ENCODE data around the gene DCP1A.
A peak's percentile ranks its signal among the peaks of the same experiment; 100 is the strongest.
"Not testable (repeated sequence)": the region's sequence is repeated elsewhere in the genome, so short reads cannot be mapped to it uniquely, and the experiment has no call there.

Gene DCP1A

DNA sequence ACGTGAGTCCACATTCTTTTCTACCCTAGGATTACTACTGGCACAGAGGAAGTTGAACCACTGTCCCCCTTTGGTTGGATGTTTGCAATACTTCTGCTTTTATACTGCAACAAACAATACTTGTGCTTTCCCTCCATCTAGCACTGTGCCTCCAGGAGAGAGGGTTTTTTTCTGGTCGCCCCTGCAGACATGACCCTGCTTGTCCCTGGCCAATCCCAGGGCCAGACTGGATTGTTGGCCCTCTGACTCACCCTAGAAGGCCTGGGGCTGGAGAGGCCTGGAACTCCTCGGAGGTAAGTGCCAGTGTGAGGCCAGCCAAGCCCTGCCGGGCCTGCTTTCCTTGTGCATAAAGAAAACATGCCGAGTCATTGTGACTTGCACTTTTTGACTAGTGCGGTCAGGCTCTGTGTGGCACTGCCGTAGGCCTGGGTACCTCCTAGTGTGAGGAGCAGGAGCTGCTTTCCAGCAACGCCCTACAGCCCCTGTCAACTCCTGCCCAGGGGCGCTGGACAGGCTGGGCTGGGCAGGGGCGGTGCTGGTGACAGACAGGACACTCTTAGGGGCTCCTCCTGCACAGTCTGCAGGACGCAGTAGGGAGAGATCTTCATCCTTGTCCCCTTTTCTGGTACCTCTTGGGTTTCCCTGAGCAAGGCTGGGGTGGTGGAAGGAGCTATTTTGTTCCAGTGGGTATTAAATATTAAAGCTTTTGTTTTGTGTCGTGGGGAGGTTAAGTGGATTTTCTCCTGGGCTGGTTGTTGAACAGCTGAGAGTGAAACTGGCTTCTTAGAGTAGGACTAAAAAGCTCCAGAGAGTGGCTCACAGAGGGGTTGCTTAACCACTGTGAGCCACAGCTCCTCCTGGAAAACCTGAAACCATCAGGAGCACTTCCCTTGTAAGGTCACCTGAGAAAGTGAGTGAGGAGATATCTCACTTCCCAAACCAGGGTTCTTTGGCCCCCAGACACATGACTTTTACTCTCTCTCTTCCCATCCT is 77.2 kb downstream of the DCP1A start:
- TF ChIP-seq, protein P1, sequence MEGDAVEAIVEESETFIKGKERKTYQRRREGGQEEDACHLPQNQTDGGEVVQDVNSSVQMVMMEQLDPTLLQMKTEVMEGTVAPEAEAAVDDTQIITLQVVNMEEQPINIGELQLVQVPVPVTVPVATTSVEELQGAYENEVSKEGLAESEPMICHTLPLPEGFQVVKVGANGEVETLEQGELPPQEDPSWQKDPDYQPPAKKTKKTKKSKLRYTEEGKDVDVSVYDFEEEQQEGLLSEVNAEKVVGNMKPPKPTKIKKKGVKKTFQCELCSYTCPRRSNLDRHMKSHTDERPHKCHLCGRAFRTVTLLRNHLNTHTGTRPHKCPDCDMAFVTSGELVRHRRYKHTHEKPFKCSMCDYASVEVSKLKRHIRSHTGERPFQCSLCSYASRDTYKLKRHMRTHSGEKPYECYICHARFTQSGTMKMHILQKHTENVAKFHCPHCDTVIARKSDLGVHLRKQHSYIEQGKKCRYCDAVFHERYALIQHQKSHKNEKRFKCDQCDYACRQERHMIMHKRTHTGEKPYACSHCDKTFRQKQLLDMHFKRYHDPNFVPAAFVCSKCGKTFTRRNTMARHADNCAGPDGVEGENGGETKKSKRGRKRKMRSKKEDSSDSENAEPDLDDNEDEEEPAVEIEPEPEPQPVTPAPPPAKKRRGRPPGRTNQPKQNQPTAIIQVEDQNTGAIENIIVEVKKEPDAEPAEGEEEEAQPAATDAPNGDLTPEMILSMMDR (IDR thresholded peaks at IDR 0.05; ENCODE audit: low read length, missing control alignments) = no peak
- DNase-seq (ENCODE audit: low read depth) = peak; percentile 98
- H3K4me3 ChIP-seq (replicated peaks; ENCODE audit: low read depth, low read length) = no peak overlapping the region

DNA sequence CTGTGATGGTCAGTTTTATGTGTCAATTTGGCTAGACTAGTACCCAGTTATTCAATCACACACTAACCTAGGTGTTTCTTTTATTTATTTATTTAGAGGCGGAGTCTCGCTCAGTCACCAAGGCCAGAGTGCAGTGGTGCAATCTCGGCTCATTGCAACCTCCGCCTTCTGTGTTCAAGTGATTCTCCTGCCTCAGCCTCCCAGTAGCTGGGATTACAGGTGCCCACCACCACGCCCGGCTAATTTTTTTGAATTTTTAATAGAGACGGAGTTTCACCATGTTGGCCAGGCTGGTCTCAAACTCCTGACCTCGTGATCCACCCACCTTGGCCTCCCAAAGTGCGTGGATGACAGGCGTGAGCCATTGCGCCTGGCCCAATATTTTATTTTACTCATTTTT is 78.2 kb downstream of the DCP1A start:
- not testable (repeated sequence) for H3K4me3 ChIP-seq (replicated peaks; ENCODE audit: low read depth, low read length); DNase-seq (ENCODE audit: low read depth)

DNA sequence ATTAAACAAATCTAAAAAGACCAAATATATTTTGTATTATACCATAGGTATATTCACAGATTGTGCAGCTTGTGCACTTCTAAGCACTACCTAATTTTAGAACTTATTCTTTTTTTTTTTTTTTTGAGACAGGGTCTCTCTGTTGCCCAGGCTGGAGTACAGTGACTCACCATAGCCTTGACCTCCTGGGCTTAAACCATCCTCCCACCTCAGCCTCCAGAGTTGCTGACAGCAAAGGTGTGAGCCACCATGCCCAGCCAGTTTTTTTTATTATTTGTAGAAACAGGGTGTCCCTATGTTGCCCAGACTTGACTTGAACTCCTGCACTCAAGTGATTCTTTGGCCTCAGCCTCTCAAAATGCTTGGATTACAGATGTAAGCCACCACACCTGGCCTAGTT is 79.6 kb downstream of the DCP1A start:
- DNase-seq (ENCODE audit: low read depth) = no peak
- TF ChIP-seq, protein P1 (IDR thresholded peaks at IDR 0.05; ENCODE audit: low read length, missing control alignments) = no peak
- H3K4me3 ChIP-seq (replicated peaks; ENCODE audit: low read depth, low read length) = no peak overlapping the region

DNA sequence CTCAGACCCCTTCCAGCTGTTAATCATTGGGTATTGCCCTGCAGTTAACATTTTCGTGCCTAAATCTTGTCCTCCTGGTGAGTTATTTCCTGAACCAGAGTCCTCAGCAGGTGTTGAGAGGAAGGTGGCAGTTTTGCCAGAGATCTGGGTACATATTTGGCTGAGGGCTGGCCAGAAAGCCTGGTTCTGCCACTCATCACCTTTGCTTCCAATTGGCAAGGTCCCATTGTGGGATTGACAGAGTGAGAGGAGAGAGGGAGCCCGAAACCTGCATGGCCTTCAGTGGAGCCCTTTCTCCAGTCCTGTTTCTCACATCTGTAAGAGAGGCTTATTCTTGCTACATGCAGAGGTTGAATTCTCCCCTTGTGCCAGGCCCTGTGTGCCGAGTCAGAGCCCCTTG is 82.6 kb downstream of the DCP1A start:
- no peak for DNase-seq (ENCODE audit: low read depth)
- TF ChIP-seq, protein P1 (IDR thresholded peaks at IDR 0.05; ENCODE audit: low read length, missing control alignments) = no peak
- no peak overlapping the region for H3K4me3 ChIP-seq (replicated peaks; ENCODE audit: low read depth, low read length)

DNA sequence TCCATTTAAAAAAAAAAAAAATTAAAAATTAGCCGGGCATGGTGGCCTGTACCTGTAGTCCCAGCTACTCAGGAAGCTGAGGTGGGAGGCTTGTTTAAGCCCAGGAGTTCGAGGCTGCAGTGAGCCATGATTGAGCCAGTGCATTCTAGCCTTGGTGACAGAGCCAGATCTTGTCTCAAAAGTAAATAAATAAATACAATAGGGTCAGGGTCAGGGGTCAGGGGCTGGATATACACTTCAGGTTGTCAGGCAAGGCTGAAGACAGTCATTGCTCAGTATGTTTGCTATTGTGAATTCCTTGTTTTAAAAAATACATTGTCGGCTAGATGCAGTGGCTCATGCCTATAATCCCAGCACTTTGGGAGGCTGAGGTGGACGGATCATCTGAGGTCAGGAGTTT is 83.4 kb downstream of the DCP1A start:
- DNase-seq (ENCODE audit: low read depth) = no peak
- no peak overlapping the region for H3K4me3 ChIP-seq (replicated peaks; ENCODE audit: low read depth, low read length)
- TF ChIP-seq, protein P1 (IDR thresholded peaks at IDR 0.05; ENCODE audit: low read length, missing control alignments) = no peak

DNA sequence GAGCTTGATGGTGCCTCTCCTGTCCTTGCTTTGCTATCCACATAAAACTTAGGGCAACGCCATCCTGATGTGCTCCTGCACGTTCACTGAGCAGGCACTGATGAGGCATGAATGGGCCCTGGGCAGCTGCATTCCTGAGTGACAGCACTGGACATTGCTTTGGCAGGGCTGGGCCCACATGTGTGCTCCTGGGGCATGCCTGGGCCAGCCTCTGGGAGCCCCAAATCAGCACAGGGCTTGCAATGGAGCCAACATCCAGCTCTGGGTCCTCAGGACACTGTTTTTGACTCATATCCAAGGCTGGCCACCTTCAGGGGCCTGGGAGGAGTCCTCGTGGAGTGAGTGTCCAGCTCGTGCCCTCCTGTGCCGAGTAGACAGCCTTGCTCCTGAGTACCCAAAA is 85.6 kb downstream of the DCP1A start:
- DNase-seq (ENCODE audit: low read depth) = no peak
- no peak overlapping the region for H3K4me3 ChIP-seq (replicated peaks; ENCODE audit: low read depth, low read length)
- TF ChIP-seq, protein P1 (IDR thresholded peaks at IDR 0.05; ENCODE audit: low read length, missing control alignments) = no peak

DNA sequence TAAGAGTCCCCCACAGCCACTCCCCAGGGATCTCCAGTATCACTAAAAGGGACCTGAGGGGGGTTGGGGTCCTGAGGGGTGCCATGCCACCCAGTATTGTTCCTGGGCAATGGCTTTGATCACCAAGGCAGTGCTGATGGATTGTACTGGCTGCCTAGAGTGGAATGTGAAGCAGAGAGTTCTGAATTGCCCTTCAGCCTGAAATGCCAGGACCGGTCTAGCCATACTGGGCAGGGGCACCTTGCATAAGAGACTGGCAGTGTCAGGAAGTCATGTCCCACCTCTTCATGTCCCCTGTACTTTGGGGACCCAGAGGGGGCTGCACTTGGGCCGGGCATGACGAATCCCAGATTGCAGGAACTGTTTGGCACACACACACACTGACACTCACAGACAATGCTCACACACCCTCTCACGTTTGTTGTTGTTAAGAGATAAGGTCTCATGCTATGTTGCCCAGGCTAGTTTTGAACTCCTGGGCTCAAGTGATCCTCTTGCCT is 87.0 kb downstream of the DCP1A start:
- TF ChIP-seq, protein P1 (IDR thresholded peaks at IDR 0.05; ENCODE audit: low read length, missing control alignments) = no peak
- no peak overlapping the region for H3K4me3 ChIP-seq (replicated peaks; ENCODE audit: low read depth, low read length)
- no peak for DNase-seq (ENCODE audit: low read depth)

Measured in fibroblast of pulmonary artery (primary cell).